CD8-positive, alpha-beta memory T cell (primary cell): Measurements from ENCODE around the gene PLCG1. TPM values are rescaled to one million over a fixed set of nuclear protein-coding genes. Genes with fewer than 3 reads are reported as not detected.

Experiments
- CTCF ChIA-PET: fragments of 350-600 bp; sonication (Branson Sonifier 250); formaldehyde crosslinking; loops from one replicate; lab custom pipeline; 2021; ENCODE audit warnings: antibody characterized with exemption; lab: Charles Lee
- POLR2A ChIA-PET: fragments of 350-600 bp; sonication (Branson Sonifier 250); formaldehyde crosslinking; loops from one replicate; lab custom pipeline; 2021; ENCODE audit warnings: antibody characterized with exemption; lab: Charles Lee
- DNase-seq, 5 donors: peaks; one replicate each; pipeline versions ENCODE4 v3.0.0 to v3.0.0-alpha.2; 2020 to 2022; ENCODE audit warnings: mixed read lengths in 1 of 5
- H3K27ac ChIP-seq: one replicate; pipeline ENCODE4 v1.7.0; 2013; ENCODE audit warnings: low read depth, mild to moderate bottlenecking, low read length, moderate library complexity
- H3K27me3 ChIP-seq: 2 replicates; pipeline ENCODE4 v1.7.0; 2013; ENCODE audit warnings: low read length, mild to moderate bottlenecking; ENCODE audit not compliant: insufficient read depth, poor library complexity, severe bottlenecking
- H3K36me3 ChIP-seq: 2 replicates; pipeline ENCODE4 v1.7.0; 2013; ENCODE audit warnings: mild to moderate bottlenecking, low read length, moderate library complexity; ENCODE audit not compliant: insufficient read depth
- H3K4me1 ChIP-seq: 2 replicates; pipeline ENCODE4 v1.7.0; 2013; ENCODE audit warnings: mild to moderate bottlenecking, low read length, moderate library complexity; ENCODE audit not compliant: insufficient read depth
- H3K4me3 ChIP-seq: 2 replicates; pipeline ENCODE4 v1.7.0; 2013; ENCODE audit warnings: mild to moderate bottlenecking, low read length
- H3K9me3 ChIP-seq: 2 replicates; pipeline ENCODE4 v1.7.0; 2013; ENCODE audit warnings: mild to moderate bottlenecking, low read length
- H3K27ac Mint-ChIP-seq, 8 donors: one replicate each; pipeline ENCODE4 v1.8.0; 2020 to 2021; ENCODE audit warnings: mixed read lengths in 8 of 8, mild to moderate bottlenecking in 6 of 8, inconsistent platforms in 3 of 8, moderate library complexity in 3 of 8
- H3K27me3 Mint-ChIP-seq, 2 donors: one replicate each; pipeline ENCODE4 v1.8.0; 2020 to 2021; ENCODE audit warnings: mixed read lengths in 2 of 2, mild to moderate bottlenecking in 1 of 2, moderate library complexity in 1 of 2
- H3K36me3 Mint-ChIP-seq, 3 donors: one replicate each; pipeline ENCODE4 v1.8.0; 2020 to 2021; ENCODE audit warnings: mixed read lengths in 3 of 3, inconsistent platforms in 1 of 3, mild to moderate bottlenecking in 1 of 3
- H3K4me1 Mint-ChIP-seq, 3 donors: one replicate each; pipeline ENCODE4 v1.8.0; 2020 to 2021; ENCODE audit warnings: mixed read lengths in 3 of 3, inconsistent platforms in 1 of 3, mild to moderate bottlenecking in 1 of 3
- H3K4me3 Mint-ChIP-seq, 7 donors: one replicate each; pipeline ENCODE4 v1.8.0; 2020 to 2021; ENCODE audit warnings: mixed read lengths in 7 of 7, mild to moderate bottlenecking in 6 of 7, moderate library complexity in 4 of 7, inconsistent platforms in 2 of 7
- H3K9me3 Mint-ChIP-seq, 5 donors: one replicate each; pipeline ENCODE4 v1.8.0; 2020 to 2022; ENCODE audit warnings: mixed read lengths in 5 of 5, mild to moderate bottlenecking in 3 of 5, moderate library complexity in 2 of 5, inconsistent platforms in 1 of 5
- polyA plus RNA-seq: library from polyadenylated mRNA; unstranded; fragments of 300-500 nt; fragmentation: Illumina TruSeq; gene quantifications from one replicate; pipeline ENCODE4 v1.2.3, GENCODE V29; 2021
- total RNA-seq, 2 experiments: library from RNA; stranded (reverse); gene quantifications; one replicate each; pipeline ENCODE4 v1.2.3, GENCODE V29; 2021

PLCG1 gene
- total and polyA plus RNA-seq, 3 experiments from 2014 or later = 73.5 to 108 (median 104) TPM

- POLR2A ChIA-PET = no interaction called here
- CTCF ChIA-PET = no interaction called here
Measured at GRCh38 chr20:41198443-41198842, 61.1 kb downstream of the PLCG1 start.

DNA sequence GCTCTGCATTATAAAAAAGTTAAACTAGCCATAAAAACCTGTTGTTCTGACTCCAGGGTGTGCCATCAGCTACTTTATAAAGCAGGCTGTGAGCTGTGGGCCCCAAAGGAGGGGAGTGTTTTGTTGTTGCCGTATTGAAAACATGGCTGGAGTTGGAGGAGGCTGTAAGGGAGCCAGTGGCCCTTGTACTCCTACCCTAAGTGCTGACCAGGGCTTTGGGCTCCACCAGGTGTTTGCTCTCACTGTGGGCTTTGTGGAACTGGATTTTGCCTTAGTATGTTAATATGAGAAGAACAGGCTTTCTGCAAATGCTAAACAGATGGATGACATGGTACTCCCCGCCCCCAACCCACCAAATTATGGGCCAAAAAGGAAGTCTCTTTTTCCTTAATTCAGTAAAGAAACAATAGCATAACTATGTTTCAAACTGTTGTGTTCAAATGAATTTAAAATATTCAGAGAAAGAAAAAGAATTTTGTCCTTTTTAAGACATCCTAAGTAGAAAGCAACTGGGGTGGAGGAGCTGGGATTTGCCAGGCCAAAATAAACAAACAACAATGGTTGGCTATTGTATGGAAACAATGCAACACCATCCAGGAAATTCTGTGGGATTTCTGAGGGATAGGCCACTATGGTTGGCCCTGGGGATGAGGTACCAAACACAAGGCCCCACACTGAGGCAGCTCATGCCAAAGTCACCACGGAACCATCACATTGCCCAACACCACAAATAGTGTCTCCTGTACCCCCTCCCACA, 63.3 kb downstream of the PLCG1 start:
- H3K27me3 ChIP-seq = no peaks in the 10 kb centered on the region

More at GRCh38 chr20:41198443-41198842, 61.1 kb downstream of the PLCG1 start:
- DNase-seq = no peak
- peaks cover 5% of the 10 kb centered on the region for H3K9me3 ChIP-seq
- no peaks in the 10 kb centered on the region for H3K27me3 ChIP-seq
- no peaks in the 10 kb centered on the region for H3K4me1 ChIP-seq
- Mint-ChIP-seq H3K4me3 (no peak overlapping the region), H3K36me3 (peaks cover 9 to 45% (median 32%) of the 10 kb centered on the region in 3 donors), H3K27ac (no peak overlapping the region), H3K4me1 (no peaks in the 10 kb centered on the region), H3K9me3 (peaks cover 10 to 14% (median 11%) of the 10 kb centered on the region in 5 donors), H3K27me3 (no peaks in the 10 kb centered on the region)
- no peak overlapping the region for H3K27ac ChIP-seq
- H3K4me3 ChIP-seq = no peak overlapping the region
- H3K36me3 ChIP-seq = no peaks in the 10 kb centered on the region

GRCh38 chr20:41201760-41202159, 64.4 kb downstream of the PLCG1 start:
- Mint-ChIP-seq H3K9me3 (peaks cover 10 to 14% (median 11%) of the 10 kb centered on the region in 5 donors), H3K27me3 (peaks cover 0 to 3% of the 10 kb centered on the region in 2 donors), H3K4me1 (no peaks in the 10 kb centered on the region), H3K4me3 (no peak overlapping the region), H3K27ac (peak overlapping the region in 2 of 8 donors; percentile 23 to 43), H3K36me3 (peaks cover 9 to 40% (median 37%) of the 10 kb centered on the region in 3 donors)
- no peak for DNase-seq
- no peaks in the 10 kb centered on the region for H3K4me1 ChIP-seq
- CTCF ChIA-PET = interaction anchor here (1.1 kb wide), 1 partner anchor 21 kb away, joined by 3 read pairs; no protein-coding TSS in a partner anchor
- POLR2A ChIA-PET = no interaction called here
- H3K36me3 ChIP-seq = peaks cover 8% of the 10 kb centered on the region
- no peaks in the 10 kb centered on the region for H3K27me3 ChIP-seq
- H3K27ac ChIP-seq = no peak overlapping the region
- peaks cover 5% of the 10 kb centered on the region for H3K9me3 ChIP-seq
- H3K4me3 ChIP-seq = no peak overlapping the region

More for the DNA sequence above, 63.3 kb downstream of the PLCG1 start:
- Histone ChIP-seq H3K4me1 (no peaks in the 10 kb centered on the region), H3K27ac (no peak overlapping the region), H3K36me3 (peaks cover 8% of the 10 kb centered on the region), H3K9me3 (peaks cover 5% of the 10 kb centered on the region), H3K4me3 (no peak overlapping the region)
- Mint-ChIP-seq H3K36me3 (peaks cover 9 to 40% (median 37%) of the 10 kb centered on the region in 3 donors), H3K4me1 (no peaks in the 10 kb centered on the region), H3K4me3 (no peak overlapping the region), H3K9me3 (peaks cover 10 to 14% (median 11%) of the 10 kb centered on the region in 5 donors), H3K27ac (no peak overlapping the region), H3K27me3 (no peaks in the 10 kb centered on the region)
- no peak for DNase-seq
- POLR2A ChIA-PET = no interaction called here
- CTCF ChIA-PET = no interaction called here

DNA sequence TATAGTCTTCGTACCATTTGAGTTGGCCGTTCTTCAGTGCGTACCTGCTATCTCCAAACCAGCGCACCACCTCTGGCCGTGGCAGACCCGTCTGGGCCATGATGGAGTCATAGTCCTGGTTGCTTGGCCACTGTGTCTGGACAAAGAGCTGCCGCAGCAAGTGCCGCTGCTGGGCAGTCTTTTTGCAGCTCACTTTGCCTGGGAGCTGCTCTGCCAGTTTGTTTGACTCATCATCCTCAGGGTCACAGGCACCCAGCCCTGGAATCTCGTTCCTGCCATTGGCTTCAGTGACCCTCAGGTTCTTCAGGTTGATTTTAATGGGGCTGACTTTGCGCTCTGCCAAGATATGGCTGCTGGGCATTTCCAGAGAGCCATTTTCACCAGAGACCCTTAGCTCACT, 65.1 kb downstream of the PLCG1 start:
- CTCF ChIA-PET = interaction anchor here (1.1 kb wide), 1 partner anchor 22 kb away, joined by 3 read pairs; no protein-coding TSS in a partner anchor
- H3K36me3 Mint-ChIP-seq = peaks cover 9 to 39% (median 37%) of the 10 kb centered on the region in 3 donors
- no peak for DNase-seq

DNA sequence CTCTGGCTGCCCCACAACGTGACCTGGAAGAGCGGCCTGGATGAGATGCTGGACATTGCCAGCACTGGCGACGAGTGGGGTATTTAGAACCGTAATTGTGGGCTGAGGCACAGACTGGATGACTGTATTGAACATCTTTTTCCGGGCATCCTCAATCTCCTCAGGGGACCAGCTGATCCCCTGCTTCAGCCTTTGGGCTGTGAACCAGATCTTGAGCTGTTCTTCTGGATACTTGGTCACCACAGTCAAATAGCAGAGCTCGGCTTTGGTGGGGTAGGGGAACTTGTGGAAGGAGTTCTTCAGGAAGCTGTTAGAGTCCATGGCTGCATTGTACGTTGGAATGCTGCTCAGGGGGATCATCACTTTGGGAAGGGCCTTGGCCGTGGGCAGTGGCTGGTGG, 66.3 kb downstream of the PLCG1 start:
- H3K36me3 Mint-ChIP-seq = peaks cover 9 to 37% (median 32%) of the 10 kb centered on the region in 3 donors
- H3K27ac Mint-ChIP-seq = peak overlapping the region in 1 of 8 donors; percentile 48
- H3K4me3 Mint-ChIP-seq = no peak overlapping the region
- no peak overlapping the region for H3K27ac ChIP-seq
- no peaks in the 10 kb centered on the region for H3K27me3 ChIP-seq
- no peak overlapping the region for H3K4me3 ChIP-seq
- no peak for DNase-seq
- H3K9me3 Mint-ChIP-seq = peaks cover 6 to 10% (median 9%) of the 10 kb centered on the region in 5 donors
- no peaks in the 10 kb centered on the region for H3K4me1 ChIP-seq
- H3K36me3 ChIP-seq = peaks cover 8% of the 10 kb centered on the region
- H3K4me1 Mint-ChIP-seq = no peaks in the 10 kb centered on the region
- peaks cover 5% of the 10 kb centered on the region for H3K9me3 ChIP-seq
- CTCF ChIA-PET = no interaction called here
- H3K27me3 Mint-ChIP-seq = peaks cover 0 to 3% of the 10 kb centered on the region in 2 donors
- POLR2A ChIA-PET = no interaction called here

More for the DNA sequence above, 65.1 kb downstream of the PLCG1 start:
- no peak overlapping the region for H3K4me3 ChIP-seq
- H3K36me3 ChIP-seq = peaks cover 8% of the 10 kb centered on the region
- POLR2A ChIA-PET = no interaction called here
- H3K9me3 Mint-ChIP-seq = peaks cover 10 to 14% (median 11%) of the 10 kb centered on the region in 5 donors
- H3K27ac ChIP-seq = no peak overlapping the region
- no peak overlapping the region for H3K4me3 Mint-ChIP-seq
- H3K9me3 ChIP-seq = peaks cover 5% of the 10 kb centered on the region
- H3K27ac Mint-ChIP-seq = no peak overlapping the region
- no peaks in the 10 kb centered on the region for H3K4me1 Mint-ChIP-seq
- no peaks in the 10 kb centered on the region for H3K4me1 ChIP-seq
- peaks cover 0 to 3% of the 10 kb centered on the region in 2 donors for H3K27me3 Mint-ChIP-seq
- no peaks in the 10 kb centered on the region for H3K27me3 ChIP-seq

DNA sequence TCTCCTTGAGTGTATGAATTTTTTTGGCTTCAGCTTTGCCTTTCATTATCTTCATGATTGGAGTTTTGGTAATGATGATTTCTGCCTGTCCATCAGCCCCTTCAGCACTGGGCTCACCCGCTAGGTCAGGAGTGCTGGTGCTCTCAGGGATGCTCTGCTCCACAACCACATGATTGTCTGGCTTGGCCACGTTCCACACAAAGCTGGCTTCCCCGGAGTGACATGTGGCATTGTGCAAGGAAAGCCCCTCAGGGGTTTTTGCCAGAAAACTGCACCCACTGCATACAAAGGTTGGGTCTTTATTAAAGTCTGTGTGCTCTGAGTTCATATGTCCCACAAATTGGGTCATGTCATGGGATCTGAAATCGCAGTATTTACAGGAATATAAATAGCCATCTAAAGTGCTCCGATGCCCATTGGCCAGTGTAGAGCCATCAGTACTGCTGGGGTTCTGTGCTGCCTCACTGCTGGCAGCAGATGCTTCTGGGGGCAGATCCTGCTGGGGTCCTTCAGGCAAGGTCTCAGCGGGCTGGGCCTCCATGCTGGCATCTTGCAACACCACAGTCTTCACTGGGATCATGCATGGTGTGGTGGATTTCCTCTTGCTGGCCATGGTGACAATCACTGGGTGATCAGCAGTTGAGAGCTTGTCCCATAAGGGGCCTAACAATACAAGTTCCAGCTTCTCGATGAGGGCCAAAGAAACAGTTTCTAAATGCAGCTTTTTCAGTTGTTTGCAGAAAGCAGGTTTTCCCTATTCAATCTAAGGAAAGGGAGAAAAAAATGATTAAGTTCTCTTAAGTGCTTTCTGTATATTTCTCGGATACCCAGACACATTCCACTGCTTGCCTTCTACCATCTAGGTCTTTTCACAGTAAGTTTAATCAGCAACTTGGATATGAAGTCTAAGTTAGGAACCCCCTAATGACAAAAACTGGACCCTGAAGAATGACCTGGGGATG, 67.2 kb downstream of the PLCG1 start:
- no peak overlapping the region for H3K27ac Mint-ChIP-seq
- Histone ChIP-seq H3K9me3 (no peaks in the 10 kb centered on the region), H3K27ac (no peak overlapping the region), H3K4me1 (no peaks in the 10 kb centered on the region), H3K4me3 (no peak overlapping the region), H3K36me3 (peaks cover 8% of the 10 kb centered on the region), H3K27me3 (no peaks in the 10 kb centered on the region)
- H3K4me1 Mint-ChIP-seq = no peaks in the 10 kb centered on the region
- ChIA-PET POLR2A (no interaction called here), CTCF (no interaction called here)
- no peak overlapping the region for H3K4me3 Mint-ChIP-seq
- DNase-seq = no peak
- H3K9me3 Mint-ChIP-seq = peaks cover 0 to 4% (median under 1%) of the 10 kb centered on the region in 5 donors
- peaks cover 0 to 3% of the 10 kb centered on the region in 2 donors for H3K27me3 Mint-ChIP-seq
- peaks cover 9 to 31% (median 25%) of the 10 kb centered on the region in 3 donors for H3K36me3 Mint-ChIP-seq

DNA sequence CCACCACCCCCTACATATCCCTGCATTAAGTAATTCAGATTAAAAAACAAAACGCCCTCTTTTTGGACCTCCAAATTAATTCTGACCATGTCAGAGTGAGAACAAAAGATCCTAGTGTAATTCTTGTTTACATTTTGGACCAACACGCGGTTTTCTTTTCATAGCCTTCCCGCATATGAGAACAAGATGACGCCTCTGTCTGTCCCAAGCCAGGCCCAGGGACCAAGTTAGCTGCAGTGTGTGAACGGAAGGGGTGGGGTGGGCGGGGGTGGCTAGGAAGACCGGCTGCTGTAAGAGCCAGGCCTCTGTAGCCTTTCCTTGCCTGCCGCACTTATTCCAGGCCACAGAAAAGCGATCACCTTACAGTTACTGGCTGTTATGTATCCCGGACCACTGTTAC, 68.0 kb downstream of the PLCG1 start:
- H3K9me3 ChIP-seq = no peaks in the 10 kb centered on the region
- no peaks in the 10 kb centered on the region for H3K4me1 ChIP-seq
- Mint-ChIP-seq H3K4me1 (no peaks in the 10 kb centered on the region), H3K27ac (no peak overlapping the region), H3K27me3 (peaks cover 0 to 3% of the 10 kb centered on the region in 2 donors), H3K4me3 (no peak overlapping the region), H3K36me3 (peaks cover 9 to 28% (median 20%) of the 10 kb centered on the region in 3 donors), H3K9me3 (no peaks in the 10 kb centered on the region)
- H3K27ac ChIP-seq = no peak overlapping the region
- no peaks in the 10 kb centered on the region for H3K27me3 ChIP-seq
- DNase-seq = no peak
- ChIA-PET POLR2A (no interaction called here), CTCF (no interaction called here)
- no peak overlapping the region for H3K4me3 ChIP-seq
- peaks cover 8% of the 10 kb centered on the region for H3K36me3 ChIP-seq
